ENCODE results near the gene C1orf115.

DNA sequence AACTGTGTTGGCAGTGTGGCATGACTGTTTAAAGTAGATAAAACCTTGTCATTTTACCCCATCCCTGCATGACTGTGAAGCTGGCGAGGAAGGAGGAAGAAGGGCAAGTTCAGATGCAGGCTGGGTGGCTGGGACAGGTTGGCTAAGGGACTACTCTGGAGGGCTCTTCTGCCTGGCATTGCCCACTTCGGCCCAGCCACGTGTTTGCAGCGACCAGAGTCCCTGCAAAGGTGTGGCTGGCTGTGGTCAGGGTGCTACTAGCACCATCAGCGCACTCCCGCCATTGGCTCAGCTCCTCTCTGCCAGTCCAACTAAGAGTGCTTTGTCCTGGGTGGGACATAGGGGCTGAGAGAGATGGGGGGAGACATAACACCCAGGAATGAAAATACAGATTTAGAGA, 7.2 kb downstream of the C1orf115 start:
- TF ChIP-seq, protein P1, sequence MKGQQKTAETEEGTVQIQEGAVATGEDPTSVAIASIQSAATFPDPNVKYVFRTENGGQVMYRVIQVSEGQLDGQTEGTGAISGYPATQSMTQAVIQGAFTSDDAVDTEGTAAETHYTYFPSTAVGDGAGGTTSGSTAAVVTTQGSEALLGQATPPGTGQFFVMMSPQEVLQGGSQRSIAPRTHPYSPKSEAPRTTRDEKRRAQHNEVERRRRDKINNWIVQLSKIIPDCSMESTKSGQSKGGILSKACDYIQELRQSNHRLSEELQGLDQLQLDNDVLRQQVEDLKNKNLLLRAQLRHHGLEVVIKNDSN (IDR thresholded peaks at IDR 0.05; ENCODE audit: borderline replicate concordance, low read depth) = no peak
- TF ChIP-seq, protein P2, sequence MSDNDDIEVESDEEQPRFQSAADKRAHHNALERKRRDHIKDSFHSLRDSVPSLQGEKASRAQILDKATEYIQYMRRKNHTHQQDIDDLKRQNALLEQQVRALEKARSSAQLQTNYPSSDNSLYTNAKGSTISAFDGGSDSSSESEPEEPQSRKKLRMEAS (IDR thresholded peaks at IDR 0.05; ENCODE audit: low read depth) = no peak
- TF ChIP-seq POLR2AphosphoS5 (IDR thresholded peaks at IDR 0.05; ENCODE audit: low read depth, low read length) = no peak
- no peak for TF ChIP-seq TCF12 (IDR thresholded peaks at IDR 0.05)
- TF ChIP-seq, protein P3, sequence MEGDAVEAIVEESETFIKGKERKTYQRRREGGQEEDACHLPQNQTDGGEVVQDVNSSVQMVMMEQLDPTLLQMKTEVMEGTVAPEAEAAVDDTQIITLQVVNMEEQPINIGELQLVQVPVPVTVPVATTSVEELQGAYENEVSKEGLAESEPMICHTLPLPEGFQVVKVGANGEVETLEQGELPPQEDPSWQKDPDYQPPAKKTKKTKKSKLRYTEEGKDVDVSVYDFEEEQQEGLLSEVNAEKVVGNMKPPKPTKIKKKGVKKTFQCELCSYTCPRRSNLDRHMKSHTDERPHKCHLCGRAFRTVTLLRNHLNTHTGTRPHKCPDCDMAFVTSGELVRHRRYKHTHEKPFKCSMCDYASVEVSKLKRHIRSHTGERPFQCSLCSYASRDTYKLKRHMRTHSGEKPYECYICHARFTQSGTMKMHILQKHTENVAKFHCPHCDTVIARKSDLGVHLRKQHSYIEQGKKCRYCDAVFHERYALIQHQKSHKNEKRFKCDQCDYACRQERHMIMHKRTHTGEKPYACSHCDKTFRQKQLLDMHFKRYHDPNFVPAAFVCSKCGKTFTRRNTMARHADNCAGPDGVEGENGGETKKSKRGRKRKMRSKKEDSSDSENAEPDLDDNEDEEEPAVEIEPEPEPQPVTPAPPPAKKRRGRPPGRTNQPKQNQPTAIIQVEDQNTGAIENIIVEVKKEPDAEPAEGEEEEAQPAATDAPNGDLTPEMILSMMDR (IDR thresholded peaks at IDR 0.05) = no peak
- no peak for TF ChIP-seq TAF1 (IDR thresholded peaks at IDR 0.05; ENCODE audit: borderline replicate concordance, low read depth, low read length)
- TF ChIP-seq, protein P4, sequence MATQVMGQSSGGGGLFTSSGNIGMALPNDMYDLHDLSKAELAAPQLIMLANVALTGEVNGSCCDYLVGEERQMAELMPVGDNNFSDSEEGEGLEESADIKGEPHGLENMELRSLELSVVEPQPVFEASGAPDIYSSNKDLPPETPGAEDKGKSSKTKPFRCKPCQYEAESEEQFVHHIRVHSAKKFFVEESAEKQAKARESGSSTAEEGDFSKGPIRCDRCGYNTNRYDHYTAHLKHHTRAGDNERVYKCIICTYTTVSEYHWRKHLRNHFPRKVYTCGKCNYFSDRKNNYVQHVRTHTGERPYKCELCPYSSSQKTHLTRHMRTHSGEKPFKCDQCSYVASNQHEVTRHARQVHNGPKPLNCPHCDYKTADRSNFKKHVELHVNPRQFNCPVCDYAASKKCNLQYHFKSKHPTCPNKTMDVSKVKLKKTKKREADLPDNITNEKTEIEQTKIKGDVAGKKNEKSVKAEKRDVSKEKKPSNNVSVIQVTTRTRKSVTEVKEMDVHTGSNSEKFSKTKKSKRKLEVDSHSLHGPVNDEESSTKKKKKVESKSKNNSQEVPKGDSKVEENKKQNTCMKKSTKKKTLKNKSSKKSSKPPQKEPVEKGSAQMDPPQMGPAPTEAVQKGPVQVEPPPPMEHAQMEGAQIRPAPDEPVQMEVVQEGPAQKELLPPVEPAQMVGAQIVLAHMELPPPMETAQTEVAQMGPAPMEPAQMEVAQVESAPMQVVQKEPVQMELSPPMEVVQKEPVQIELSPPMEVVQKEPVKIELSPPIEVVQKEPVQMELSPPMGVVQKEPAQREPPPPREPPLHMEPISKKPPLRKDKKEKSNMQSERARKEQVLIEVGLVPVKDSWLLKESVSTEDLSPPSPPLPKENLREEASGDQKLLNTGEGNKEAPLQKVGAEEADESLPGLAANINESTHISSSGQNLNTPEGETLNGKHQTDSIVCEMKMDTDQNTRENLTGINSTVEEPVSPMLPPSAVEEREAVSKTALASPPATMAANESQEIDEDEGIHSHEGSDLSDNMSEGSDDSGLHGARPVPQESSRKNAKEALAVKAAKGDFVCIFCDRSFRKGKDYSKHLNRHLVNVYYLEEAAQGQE (IDR thresholded peaks at IDR 0.05; ENCODE audit: low read depth, low read length) = no peak
- TF ChIP-seq, protein P5, sequence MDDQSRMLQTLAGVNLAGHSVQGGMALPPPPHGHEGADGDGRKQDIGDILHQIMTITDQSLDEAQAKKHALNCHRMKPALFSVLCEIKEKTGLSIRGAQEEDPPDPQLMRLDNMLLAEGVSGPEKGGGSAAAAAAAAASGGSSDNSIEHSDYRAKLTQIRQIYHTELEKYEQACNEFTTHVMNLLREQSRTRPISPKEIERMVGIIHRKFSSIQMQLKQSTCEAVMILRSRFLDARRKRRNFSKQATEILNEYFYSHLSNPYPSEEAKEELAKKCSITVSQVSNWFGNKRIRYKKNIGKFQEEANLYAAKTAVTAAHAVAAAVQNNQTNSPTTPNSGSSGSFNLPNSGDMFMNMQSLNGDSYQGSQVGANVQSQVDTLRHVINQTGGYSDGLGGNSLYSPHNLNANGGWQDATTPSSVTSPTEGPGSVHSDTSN (IDR thresholded peaks at IDR 0.05) = no peak
- no peak for TF ChIP-seq GABPA (IDR thresholded peaks at IDR 0.05; ENCODE audit: low read depth)
- no peak for TF ChIP-seq NFIC (IDR thresholded peaks at IDR 0.05; ENCODE audit: borderline replicate concordance)
- no peak for TF ChIP-seq JUND (IDR thresholded peaks at IDR 0.05)
- TF ChIP-seq EZH2phosphoT487 (IDR thresholded peaks at IDR 0.05; ENCODE audit: borderline replicate concordance, low read depth) = no peak
- TF ChIP-seq MEF2A (IDR thresholded peaks at IDR 0.05; ENCODE audit: borderline replicate concordance, low read depth) = no peak
- TF ChIP-seq RAD21 (IDR thresholded peaks at IDR 0.05; ENCODE audit: low read length) = no peak
